GM20000 (cell line): ENCODE data around the gene PALLD.

ENCODE experiments used
- DNase-seq: peaks from one replicate; pipeline ENCODE4 v3.0.0; 2012; ENCODE audit warnings: low spot score
- TF ChIP-seq, protein P1 (sequence below): IDR thresholded peaks from 2 replicates; pipeline ENCODE4 v1.5.1; 2012; ENCODE audit warnings: mild to moderate bottlenecking, control low read depth; ENCODE audit errors: extremely low read depth, missing control alignments

Gene PALLD

GRCh38 chr4:168550064-168550766, 53.4 kb downstream of the PALLD start:
- TF ChIP-seq, protein P1, sequence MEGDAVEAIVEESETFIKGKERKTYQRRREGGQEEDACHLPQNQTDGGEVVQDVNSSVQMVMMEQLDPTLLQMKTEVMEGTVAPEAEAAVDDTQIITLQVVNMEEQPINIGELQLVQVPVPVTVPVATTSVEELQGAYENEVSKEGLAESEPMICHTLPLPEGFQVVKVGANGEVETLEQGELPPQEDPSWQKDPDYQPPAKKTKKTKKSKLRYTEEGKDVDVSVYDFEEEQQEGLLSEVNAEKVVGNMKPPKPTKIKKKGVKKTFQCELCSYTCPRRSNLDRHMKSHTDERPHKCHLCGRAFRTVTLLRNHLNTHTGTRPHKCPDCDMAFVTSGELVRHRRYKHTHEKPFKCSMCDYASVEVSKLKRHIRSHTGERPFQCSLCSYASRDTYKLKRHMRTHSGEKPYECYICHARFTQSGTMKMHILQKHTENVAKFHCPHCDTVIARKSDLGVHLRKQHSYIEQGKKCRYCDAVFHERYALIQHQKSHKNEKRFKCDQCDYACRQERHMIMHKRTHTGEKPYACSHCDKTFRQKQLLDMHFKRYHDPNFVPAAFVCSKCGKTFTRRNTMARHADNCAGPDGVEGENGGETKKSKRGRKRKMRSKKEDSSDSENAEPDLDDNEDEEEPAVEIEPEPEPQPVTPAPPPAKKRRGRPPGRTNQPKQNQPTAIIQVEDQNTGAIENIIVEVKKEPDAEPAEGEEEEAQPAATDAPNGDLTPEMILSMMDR = no peak
- DNase-seq = no peak

DNA sequence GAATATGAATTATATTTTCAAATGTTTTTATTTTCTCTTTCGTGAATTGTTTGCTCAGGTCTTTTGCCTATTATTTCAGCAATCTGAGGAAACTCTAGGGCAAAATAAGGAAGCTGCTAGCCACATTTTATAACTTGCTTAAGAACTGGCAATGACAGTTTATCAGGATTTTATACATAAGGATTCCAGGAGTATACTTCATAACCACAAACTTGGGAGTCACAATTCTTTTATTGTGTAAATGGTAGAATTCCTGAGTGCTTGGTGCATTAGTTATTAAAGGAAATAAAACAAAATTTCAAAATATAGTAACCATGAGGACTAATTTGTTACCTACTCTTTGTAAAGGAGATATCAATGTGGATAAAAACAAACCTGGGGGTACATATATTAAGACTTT, 54.4 kb downstream of the PALLD start:
- no peak for DNase-seq

GRCh38 chr4:168551945-168552695, 55.3 kb downstream of the PALLD start:
- TF ChIP-seq, protein P1 = no peak
- no peak for DNase-seq

More for the DNA sequence above, 54.4 kb downstream of the PALLD start:
- TF ChIP-seq, protein P1 = no peak

GRCh38 chr4:168553714-168554370, 57.0 kb downstream of the PALLD start:
- TF ChIP-seq, protein P1 = no peak
- no peak for DNase-seq

- TF ChIP-seq, protein P1 = no peak
Observed at GRCh38 chr4:168555437-168555836, 58.6 kb downstream of the PALLD start.

DNA sequence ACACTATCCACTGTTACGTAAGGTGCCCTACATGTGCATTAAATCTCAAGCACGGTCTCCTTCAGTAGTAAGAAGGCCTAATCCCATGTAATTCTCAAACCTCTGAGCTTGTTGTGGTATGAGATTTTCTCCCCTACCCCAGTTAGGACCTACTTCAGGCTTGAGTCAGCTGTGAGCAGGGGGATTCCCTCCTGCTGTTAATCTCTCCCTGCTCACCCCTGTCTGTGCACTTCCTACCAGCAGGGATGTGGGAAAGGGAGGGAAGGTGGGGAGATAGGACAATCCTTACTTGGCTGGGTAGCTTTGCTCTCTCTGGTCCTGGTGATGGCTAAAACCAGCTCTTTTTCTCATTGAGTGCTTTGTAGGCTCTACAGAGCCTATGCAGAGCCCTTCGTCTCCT, 60.8 kb downstream of the PALLD start:
- DNase-seq = no peak
- TF ChIP-seq, protein P1 = no peak

More at GRCh38 chr4:168555437-168555836, 58.6 kb downstream of the PALLD start:
- no peak for DNase-seq

GRCh38 chr4:168558599-168558998, 61.7 kb downstream of the PALLD start:
- TF ChIP-seq, protein P1 = no peak
- DNase-seq = no peak
